Stimulated activated CD4-positive, alpha-beta T cell treated with anti-CD3 and anti-CD28 coated beads, Interleukin-1b, Interleukin-23, amount 100 ng/mL, for 48 hours (primary cell): ENCODE results near the gene GABPA.

ENCODE experiments used
- DNase-seq: peaks from one replicate; pipeline ENCODE4 v3.0.0-alpha.2; 2020

The GABPA gene

GRCh38 chr21:25813917-25814316 lies 79.1 kb downstream of the GABPA start:
- no peak for DNase-seq

DNA sequence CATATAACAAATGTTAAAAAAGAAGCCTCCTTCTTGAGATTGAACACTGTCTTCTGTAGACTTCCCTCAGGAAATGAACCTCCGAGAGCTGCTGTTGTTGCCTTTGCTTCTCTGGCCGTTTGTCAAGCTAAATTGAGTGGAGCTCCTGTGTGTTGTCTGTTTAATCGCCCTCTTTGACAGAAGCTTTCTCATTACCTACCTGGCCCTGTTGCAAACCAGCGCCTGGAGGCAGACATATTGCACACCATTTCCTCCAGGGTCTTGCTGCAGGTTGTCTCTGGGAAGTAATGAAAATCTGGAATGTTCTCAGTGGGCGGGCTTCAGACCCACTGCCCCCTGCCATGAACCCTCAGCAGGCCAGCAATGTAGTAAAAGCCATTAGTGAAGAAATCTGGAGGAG lies 83.3 kb downstream of the GABPA start:
- no peak for DNase-seq

GRCh38 chr21:25818551-25818950 lies 83.8 kb downstream of the GABPA start:
- DNase-seq, result no peak
